Neural progenitor cell (in vitro differentiated cells): ENCODE data around the gene RNF213. TPM values are rescaled to one million over a fixed set of nuclear protein-coding genes. Genes with fewer than 3 reads are reported as not detected.

Source experiments
- DNase-seq: peaks from one replicate; pipeline ENCODE4 v3.0.0-alpha.2; 2016; ENCODE audit warnings: low spot score
- H2AFZ ChIP-seq: fragments of 200-600 bp; sonication (generic); replicated peaks from 2 replicates; pipeline ENCODE4 v1.6.1; 2016; ENCODE audit warnings: antibody characterized with exemption
- H3F3A ChIP-seq: fragments of 200-600 bp; sonication (generic); 2 replicates; pipeline ENCODE4 v1.6.1; 2016; ENCODE audit warnings: antibody characterized with exemption, low read depth
- H3K27ac ChIP-seq: fragments of 200-600 bp; sonication (generic); 2 replicates; pipeline ENCODE4 v1.5.1; 2016; ENCODE audit warnings: mild to moderate bottlenecking
- H3K27me3 ChIP-seq: fragments of 200-600 bp; sonication (generic); 2 replicates; pipeline ENCODE4 v1.6.1; 2016; ENCODE audit warnings: mild to moderate bottlenecking, moderate library complexity
- H3K36me3 ChIP-seq: fragments of 200-600 bp; sonication (generic); 2 replicates; pipeline ENCODE4 v1.5.1; 2016
- H3K4me1 ChIP-seq: fragments of 200-600 bp; sonication (generic); 2 replicates; pipeline ENCODE4 v1.6.1; 2016; ENCODE audit warnings: mixed run types
- H3K4me2 ChIP-seq: fragments of 200-600 bp; sonication (generic); 2 replicates; pipeline ENCODE4 v1.6.1; 2016
- H3K4me3 ChIP-seq: fragments of 200-600 bp; sonication (generic); 2 replicates; pipeline ENCODE4 v1.5.1; 2016
- H3K79me2 ChIP-seq: fragments of 200-600 bp; sonication (generic); 2 replicates; pipeline ENCODE4 v1.6.1; 2016; ENCODE audit warnings: low read depth
- H3K9ac ChIP-seq: fragments of 200-600 bp; sonication (generic); 2 replicates; pipeline ENCODE4 v1.6.1; 2016
- H3K9me3 ChIP-seq: fragments of 200-600 bp; sonication (generic); 2 replicates; pipeline ENCODE4 v1.5.1; 2016; ENCODE audit warnings: low read depth
- H4K20me1 ChIP-seq: fragments of 200-600 bp; sonication (generic); 2 replicates; pipeline ENCODE4 v1.6.1; 2016; ENCODE audit warnings: low read depth
- H3K27ac Mint-ChIP-seq: 3 replicates; pipeline ENCODE4 v1.8.0; 2021; ENCODE audit warnings: mixed read lengths
- H3K27me3 Mint-ChIP-seq: 2 replicates; pipeline ENCODE4 v1.8.0; 2022; ENCODE audit warnings: low read depth, mild to moderate bottlenecking, inconsistent platforms, moderate library complexity, mixed read lengths; ENCODE audit not compliant: insufficient read depth
- H3K36me3 Mint-ChIP-seq: 3 replicates; pipeline ENCODE4 v1.8.0; 2021; ENCODE audit warnings: mixed read lengths
- H3K4me1 Mint-ChIP-seq: 3 replicates; pipeline ENCODE4 v1.8.0; 2021; ENCODE audit warnings: mixed read lengths
- H3K4me3 Mint-ChIP-seq: 3 replicates; pipeline ENCODE4 v1.8.0; 2021; ENCODE audit warnings: mild to moderate bottlenecking, moderate library complexity, mixed read lengths
- H3K9me3 Mint-ChIP-seq: 3 replicates; pipeline ENCODE4 v1.8.0; 2020; ENCODE audit warnings: mixed read lengths
- EZH2 ChIP-seq: fragments of 200-600 bp; sonication (generic); IDR thresholded peaks from 2 replicates; pipeline ENCODE4 v1.6.1; 2017; ENCODE audit warnings: antibody characterized with exemption, mild to moderate bottlenecking, moderate library complexity
- EZH2phosphoT487 ChIP-seq: fragments of 200-600 bp; sonication (generic); IDR thresholded peaks from 2 replicates; pipeline ENCODE4 v1.6.1; 2017; ENCODE audit warnings: antibody characterized with exemption
- total RNA-seq: library from RNA; depleted of rRNA; stranded (reverse); fragments of >200 nt; gene quantifications from 2 replicates; pipeline ENCODE4 v1.2.3, GENCODE V29; 2015; ENCODE audit warnings: low replicate concordance
- TF ChIP-seq, protein P1 (sequence below): fragments of 200-600 bp; sonication (generic); IDR thresholded peaks from 2 replicates; pipeline ENCODE4 v1.5.1; 2017; ENCODE audit warnings: antibody characterized with exemption, mild to moderate bottlenecking

The RNF213 gene
- total RNA-seq, 1 donor from 2014 or later, result 19.8 TPM

- Mint-ChIP-seq H3K9me3 (no peaks in the 10 kb centered on the region), H3K4me3 (no peak overlapping the region), H3K27ac (no peak overlapping the region), H3K27me3 (no peaks in the 10 kb centered on the region), H3K4me1 (no peaks in the 10 kb centered on the region), H3K36me3 (peaks cover 23% of the 10 kb centered on the region)
- H2AFZ ChIP-seq, result no peak overlapping the region
- no peak overlapping the region for H3K9ac ChIP-seq
- no peak overlapping the region for H3K4me2 ChIP-seq
- no peak overlapping the region for H3K4me3 ChIP-seq
- H3K27ac ChIP-seq, result no peak overlapping the region
- H3K79me2 ChIP-seq, result no peaks in the 10 kb centered on the region
- no peaks in the 10 kb centered on the region for H3K36me3 ChIP-seq
- DNase-seq, result no peak
- no peaks in the 10 kb centered on the region for H4K20me1 ChIP-seq
- H3K27me3 ChIP-seq, result no peaks in the 10 kb centered on the region
- TF ChIP-seq EZH2phosphoT487 (no peak), EZH2 (no peak)
- TF ChIP-seq, protein P1, sequence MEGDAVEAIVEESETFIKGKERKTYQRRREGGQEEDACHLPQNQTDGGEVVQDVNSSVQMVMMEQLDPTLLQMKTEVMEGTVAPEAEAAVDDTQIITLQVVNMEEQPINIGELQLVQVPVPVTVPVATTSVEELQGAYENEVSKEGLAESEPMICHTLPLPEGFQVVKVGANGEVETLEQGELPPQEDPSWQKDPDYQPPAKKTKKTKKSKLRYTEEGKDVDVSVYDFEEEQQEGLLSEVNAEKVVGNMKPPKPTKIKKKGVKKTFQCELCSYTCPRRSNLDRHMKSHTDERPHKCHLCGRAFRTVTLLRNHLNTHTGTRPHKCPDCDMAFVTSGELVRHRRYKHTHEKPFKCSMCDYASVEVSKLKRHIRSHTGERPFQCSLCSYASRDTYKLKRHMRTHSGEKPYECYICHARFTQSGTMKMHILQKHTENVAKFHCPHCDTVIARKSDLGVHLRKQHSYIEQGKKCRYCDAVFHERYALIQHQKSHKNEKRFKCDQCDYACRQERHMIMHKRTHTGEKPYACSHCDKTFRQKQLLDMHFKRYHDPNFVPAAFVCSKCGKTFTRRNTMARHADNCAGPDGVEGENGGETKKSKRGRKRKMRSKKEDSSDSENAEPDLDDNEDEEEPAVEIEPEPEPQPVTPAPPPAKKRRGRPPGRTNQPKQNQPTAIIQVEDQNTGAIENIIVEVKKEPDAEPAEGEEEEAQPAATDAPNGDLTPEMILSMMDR, result no peak
- H3K9me3 ChIP-seq, result no peaks in the 10 kb centered on the region
- H3F3A ChIP-seq, result no peaks in the 10 kb centered on the region
- no peaks in the 10 kb centered on the region for H3K4me1 ChIP-seq
Observed at GRCh38 chr17:80372922-80373570, 112.4 kb downstream of the RNF213 start.

DNA sequence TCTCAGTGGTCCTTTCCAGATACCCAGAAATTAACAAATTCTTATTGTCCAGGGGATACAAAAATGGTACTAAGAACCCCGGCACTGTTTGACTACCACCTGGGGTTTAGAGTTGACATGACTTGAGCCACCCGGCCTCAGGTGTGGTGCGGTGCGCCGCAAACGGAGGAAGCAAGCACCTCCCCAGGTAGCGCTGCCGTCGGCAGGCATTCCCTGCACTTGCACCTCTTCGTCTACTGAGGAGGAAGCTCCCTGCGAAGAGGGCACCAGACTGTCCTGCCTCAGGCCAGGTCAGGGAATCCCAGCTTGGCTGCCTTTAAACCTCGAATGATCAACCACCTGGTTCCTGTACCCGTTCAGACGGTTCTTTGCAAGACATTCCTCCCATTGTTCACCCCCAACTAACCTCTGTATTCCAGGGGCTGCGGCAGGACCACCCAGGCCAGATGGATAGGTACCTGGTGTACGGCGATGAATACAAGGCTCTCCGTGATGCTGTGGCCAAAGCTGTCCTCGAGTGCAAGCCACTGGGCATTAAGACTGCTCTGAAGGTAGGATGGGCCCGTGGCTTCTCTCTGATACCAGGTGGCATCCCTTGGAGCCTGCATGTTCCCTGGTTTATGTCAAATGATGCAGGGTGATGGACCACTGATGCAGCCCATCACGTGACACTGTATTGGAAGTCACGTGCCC is 113.5 kb downstream of the RNF213 start:
- Histone ChIP-seq H4K20me1 (no peaks in the 10 kb centered on the region), H3K4me2 (no peak overlapping the region), H3K36me3 (no peaks in the 10 kb centered on the region), H3K27ac (no peak overlapping the region), H3K4me1 (no peaks in the 10 kb centered on the region), H3F3A (no peaks in the 10 kb centered on the region), H3K9me3 (no peaks in the 10 kb centered on the region), H3K4me3 (no peak overlapping the region), H3K79me2 (no peaks in the 10 kb centered on the region), H2AFZ (no peak overlapping the region), H3K9ac (no peak overlapping the region), H3K27me3 (no peaks in the 10 kb centered on the region)
- Mint-ChIP-seq H3K36me3 (peaks cover 23% of the 10 kb centered on the region), H3K27me3 (no peaks in the 10 kb centered on the region), H3K9me3 (no peaks in the 10 kb centered on the region), H3K4me1 (no peaks in the 10 kb centered on the region), H3K4me3 (no peak overlapping the region), H3K27ac (no peak overlapping the region)
- no peak for DNase-seq
- TF ChIP-seq, protein P1, result no peak
- no peak for TF ChIP-seq EZH2phosphoT487
- TF ChIP-seq EZH2, result no peak

GRCh38 chr17:80374732-80375585 is 114.3 kb downstream of the RNF213 start:
- no peak overlapping the region for H3K4me2 ChIP-seq
- DNase-seq, result no peak
- no peaks in the 10 kb centered on the region for H3K79me2 ChIP-seq
- TF ChIP-seq EZH2, result no peak
- no peak for TF ChIP-seq EZH2phosphoT487
- H2AFZ ChIP-seq, result no peak overlapping the region
- H3K4me1 ChIP-seq, result no peaks in the 10 kb centered on the region
- H3K4me3 ChIP-seq, result no peak overlapping the region
- no peaks in the 10 kb centered on the region for H3K27me3 ChIP-seq
- H4K20me1 ChIP-seq, result no peaks in the 10 kb centered on the region
- H3K27ac ChIP-seq, result no peak overlapping the region
- Mint-ChIP-seq H3K27ac (no peak overlapping the region), H3K27me3 (no peaks in the 10 kb centered on the region), H3K4me3 (no peak overlapping the region), H3K36me3 (peaks cover 19% of the 10 kb centered on the region), H3K9me3 (no peaks in the 10 kb centered on the region), H3K4me1 (no peaks in the 10 kb centered on the region)
- H3F3A ChIP-seq, result no peaks in the 10 kb centered on the region
- no peak overlapping the region for H3K9ac ChIP-seq
- no peaks in the 10 kb centered on the region for H3K9me3 ChIP-seq
- no peaks in the 10 kb centered on the region for H3K36me3 ChIP-seq
